DMS 273 (cell line): ENCODE measurements around the gene TIMM9.
"Not testable (repeated sequence)": the region's sequence is repeated elsewhere in the genome, so short reads cannot be mapped to it uniquely, and the experiment has no call there.

Experiments used
- DNase-seq: peaks from one replicate; lab custom pipeline; 2025; ENCODE audit not compliant: unreplicated experiment; lab: John Stamatoyannopoulos, UW

TIMM9 gene

GRCh38 chr14:58398895-58399294 lies 28.4 kb downstream of the TIMM9 start:
- DNase-seq: no peak

GRCh38 chr14:58398495-58398894 lies 28.8 kb downstream of the TIMM9 start:
- no peak for DNase-seq

- peak; percentile 50 for DNase-seq
Measured at GRCh38 chr14:58397156-58397555, 30.2 kb downstream of the TIMM9 start.

GRCh38 chr14:58395812-58396788 lies 31.2 kb downstream of the TIMM9 start, which contains the start of gene TOMM20L:
Gene TOMM20L (plus strand): TSS chr14:58395930. CDS start chr14:58395958, 28 bp downstream.
- DNase-seq: peak; percentile 91

- DNase-seq: no peak
Measured at GRCh38 chr14:58395562-58395811, 31.8 kb downstream of the TIMM9 start.

GRCh38 chr14:58390830-58391229 lies 36.5 kb downstream of the TIMM9 start:
- no peak for DNase-seq

GRCh38 chr14:58376791-58377190 lies 50.5 kb downstream of the TIMM9 start:
- DNase-seq: no peak

GRCh38 chr14:58368956-58369355 lies 58.4 kb downstream of the TIMM9 start:
- DNase-seq: no peak

GRCh38 chr14:58367296-58367695 lies 60.0 kb downstream of the TIMM9 start:
- DNase-seq: no peak

GRCh38 chr14:58364316-58364715 lies 63.0 kb downstream of the TIMM9 start:
- no peak for DNase-seq

GRCh38 chr14:58362798-58363412 lies 64.4 kb downstream of the TIMM9 start:
- DNase-seq: peak; percentile 56

- DNase-seq: not testable (repeated sequence)
Measured at GRCh38 chr14:58362272-58362671, 65.1 kb downstream of the TIMM9 start.
